Tibial nerve (tissue), 4 donors: ENCODE measurements around the gene JOSD1.

Experiments
- CTCF ChIP-seq, 5 experiments: fragments of 200-600 bp in 3 of 5; fragments of 450-650 bp in 2 of 5; sonication (generic) in 3 of 5; IDR thresholded peaks; one replicate each; pipeline ENCODE4 v1.5.1; 2016 to 2019; ENCODE audit warnings: antibody characterized with exemption in 5 of 5, mild to moderate bottlenecking in 3 of 5, moderate library complexity in 2 of 5
- EP300 ChIP-seq, 2 donors: sonication (generic); formaldehyde crosslinking; IDR thresholded peaks; one replicate each; pipeline ENCODE4 v1.6.1; 2017; ENCODE audit warnings: antibody characterized with exemption in 2 of 2, mild to moderate bottlenecking in 1 of 2
- POLR2A ChIP-seq, 2 donors: fragments of 450-650 bp; IDR thresholded peaks; one replicate each; pipeline ENCODE4 v1.6.1; 2017; ENCODE audit warnings: antibody characterized with exemption in 2 of 2, mild to moderate bottlenecking in 2 of 2, moderate library complexity in 2 of 2

- TF ChIP-seq CTCF (IDR thresholded peaks at IDR 0.05) (peak; percentile 64 to 80 (median 69)), POLR2A (IDR thresholded peaks at IDR 0.05) (no peak), EP300 (IDR thresholded peaks at IDR 0.05) (no peak)
These were observed 32.6 kb upstream of the JOSD1 start for GRCh38 chr22:38733329-38733723.
